ENCODE results near the gene UBE2G2.

DNA sequence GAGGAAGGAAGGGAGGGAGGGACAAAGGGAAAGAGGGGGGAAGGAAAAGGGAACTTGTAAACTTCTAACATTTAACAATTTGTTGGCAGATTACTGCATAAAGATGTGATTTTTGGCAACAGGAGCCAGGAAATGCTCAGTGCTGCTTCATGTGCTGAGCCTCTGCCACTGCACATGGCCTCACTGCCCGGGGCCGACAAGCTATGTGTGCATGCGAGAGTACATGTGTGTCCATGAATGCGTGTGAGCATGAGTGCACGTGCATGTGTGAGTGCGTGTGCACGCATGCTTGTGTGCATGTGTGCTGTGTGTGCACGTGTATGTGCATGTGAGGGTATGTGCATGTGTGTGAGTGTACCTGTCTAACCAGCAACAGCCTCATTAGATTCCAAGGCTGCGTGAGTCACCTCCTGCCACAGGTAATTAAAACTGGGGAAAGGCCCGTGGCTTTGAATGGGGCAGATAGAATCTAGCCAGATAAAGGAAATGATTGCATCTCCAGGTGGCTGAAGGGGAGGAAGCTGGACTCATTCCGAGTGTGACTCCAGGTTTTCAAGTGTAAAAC is 48.9 kb downstream of the UBE2G2 start:
- TF ChIP-seq, protein P1, sequence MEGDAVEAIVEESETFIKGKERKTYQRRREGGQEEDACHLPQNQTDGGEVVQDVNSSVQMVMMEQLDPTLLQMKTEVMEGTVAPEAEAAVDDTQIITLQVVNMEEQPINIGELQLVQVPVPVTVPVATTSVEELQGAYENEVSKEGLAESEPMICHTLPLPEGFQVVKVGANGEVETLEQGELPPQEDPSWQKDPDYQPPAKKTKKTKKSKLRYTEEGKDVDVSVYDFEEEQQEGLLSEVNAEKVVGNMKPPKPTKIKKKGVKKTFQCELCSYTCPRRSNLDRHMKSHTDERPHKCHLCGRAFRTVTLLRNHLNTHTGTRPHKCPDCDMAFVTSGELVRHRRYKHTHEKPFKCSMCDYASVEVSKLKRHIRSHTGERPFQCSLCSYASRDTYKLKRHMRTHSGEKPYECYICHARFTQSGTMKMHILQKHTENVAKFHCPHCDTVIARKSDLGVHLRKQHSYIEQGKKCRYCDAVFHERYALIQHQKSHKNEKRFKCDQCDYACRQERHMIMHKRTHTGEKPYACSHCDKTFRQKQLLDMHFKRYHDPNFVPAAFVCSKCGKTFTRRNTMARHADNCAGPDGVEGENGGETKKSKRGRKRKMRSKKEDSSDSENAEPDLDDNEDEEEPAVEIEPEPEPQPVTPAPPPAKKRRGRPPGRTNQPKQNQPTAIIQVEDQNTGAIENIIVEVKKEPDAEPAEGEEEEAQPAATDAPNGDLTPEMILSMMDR (IDR thresholded peaks at IDR 0.05; ENCODE audit: borderline replicate concordance, extremely low read depth, low read length, poor library complexity, severe bottlenecking) = no peak
- TF ChIP-seq EZH2 (IDR thresholded peaks at IDR 0.05; ENCODE audit: borderline replicate concordance, low read depth, low read length, severe bottlenecking) = no peak
